GM18907 (cell line): Measurements from ENCODE around the gene TSPAN9.

Experiments
- ATAC-seq: cut with Tn5 transposase; IDR thresholded peaks from one replicate; pipeline ENCODE4 v1.9.1; 2021; ENCODE audit warnings: mild to moderate bottlenecking, moderate library complexity; ENCODE audit not compliant: unreplicated experiment

TSPAN9 gene

GRCh38 chr12:3326850-3327780 is 249.9 kb downstream of the TSPAN9 start:
- no peak for ATAC-seq

DNA sequence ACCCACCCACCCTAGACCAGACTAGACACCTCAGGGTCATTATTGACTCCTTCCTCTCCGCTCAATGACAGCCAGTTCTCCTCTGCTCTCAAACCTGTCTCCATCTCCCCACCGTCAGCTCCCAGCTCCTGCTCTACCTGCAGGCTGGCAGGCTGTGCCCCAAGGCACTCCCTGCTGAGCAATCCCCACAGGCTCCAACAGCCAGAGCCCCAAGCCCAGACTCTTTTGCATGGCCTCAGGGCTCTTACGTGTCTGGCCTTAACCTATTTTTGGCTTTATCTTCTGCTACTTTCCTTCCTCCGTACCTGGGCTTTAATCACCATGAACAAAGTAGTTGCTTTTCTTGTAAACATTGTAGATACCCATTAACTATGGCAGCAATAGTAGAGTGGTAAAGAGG is 250.9 kb downstream of the TSPAN9 start:
- no peak for ATAC-seq

DNA sequence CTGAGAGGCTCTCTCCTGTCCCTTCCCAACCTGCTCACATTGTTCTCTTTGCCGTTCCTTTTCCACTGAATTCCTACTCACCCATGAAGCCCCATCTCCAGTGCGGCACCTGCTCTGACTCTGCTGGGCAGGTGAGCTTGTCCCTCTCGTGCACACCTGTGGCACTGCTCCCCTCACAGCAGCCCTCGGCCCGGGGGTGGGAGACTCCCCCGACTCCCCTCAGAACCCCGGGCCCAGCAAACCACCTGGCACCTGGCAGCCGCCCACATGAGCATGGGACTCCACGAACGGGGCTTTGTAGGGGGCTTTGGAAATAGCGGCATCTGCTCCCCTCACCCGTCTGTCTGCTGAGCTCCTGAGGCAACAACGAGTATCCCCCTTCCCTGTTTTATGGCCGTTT is 251.4 kb downstream of the TSPAN9 start:
- ATAC-seq = no peak

DNA sequence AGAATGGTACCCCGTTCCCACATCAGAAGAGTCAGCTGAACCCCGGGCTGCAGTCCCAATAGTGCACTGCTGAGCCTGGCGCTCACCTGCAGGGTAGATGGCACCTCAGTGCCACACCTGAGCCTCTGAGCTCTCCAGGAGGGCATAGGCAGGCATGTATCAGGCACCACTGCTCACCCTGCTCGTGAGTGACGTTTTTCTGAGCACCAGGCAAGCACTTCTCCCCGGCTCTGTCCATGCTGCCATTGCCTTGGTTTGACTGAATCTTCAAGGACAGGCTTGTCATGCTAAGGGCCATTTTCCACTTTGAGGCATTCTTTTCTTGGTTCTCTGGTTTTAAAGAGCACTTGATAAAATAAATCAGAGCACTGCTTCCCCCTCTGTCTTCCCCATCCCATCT is 252.2 kb downstream of the TSPAN9 start:
- no peak for ATAC-seq

- no peak for ATAC-seq
Measured at GRCh38 chr12:3330976-3331510, 253.9 kb downstream of the TSPAN9 start.

- ATAC-seq = no peak
Measured at GRCh38 chr12:3332188-3332587, 255.0 kb downstream of the TSPAN9 start.

DNA sequence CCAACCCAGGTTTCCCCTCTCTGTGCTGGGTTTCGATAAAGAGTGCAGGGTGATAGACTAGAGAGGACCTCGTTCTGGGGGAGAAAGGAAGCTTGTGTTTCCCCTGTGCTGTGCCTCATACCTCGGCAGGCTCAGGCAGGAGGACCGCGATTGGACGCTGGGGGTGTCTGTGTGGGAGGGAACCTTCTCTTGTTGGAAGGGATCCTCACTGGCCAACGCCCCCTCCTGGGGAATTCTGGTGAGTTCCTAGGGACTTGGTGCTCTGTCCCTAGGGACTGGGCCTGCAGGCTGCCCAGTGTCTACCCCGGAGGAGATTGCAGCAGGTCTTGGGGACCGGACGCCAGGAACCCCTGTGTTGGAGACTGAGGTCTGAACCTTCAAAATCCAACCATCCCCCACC is 256.4 kb downstream of the TSPAN9 start:
- no peak for ATAC-seq

GRCh38 chr12:3333991-3334391 is 256.8 kb downstream of the TSPAN9 start:
- ATAC-seq = no peak

GRCh38 chr12:3335078-3335487 is 257.9 kb downstream of the TSPAN9 start:
- no peak for ATAC-seq
